Smooth muscle cell (in vitro differentiated cells): ENCODE measurements around the gene HINFP. TPM values are rescaled to one million over a fixed set of nuclear protein-coding genes. Genes with fewer than 3 reads are reported as not detected.
A peak's percentile ranks its signal among the peaks of the same experiment; 100 is the strongest.

ENCODE experiments used
- DNase-seq: peaks from one replicate; lab custom pipeline; 2025; ENCODE audit not compliant: unreplicated experiment; lab: John Stamatoyannopoulos, UW
- H2AFZ ChIP-seq: fragments of 200-600 bp; sonication (generic); 2 replicates; pipeline ENCODE4 v1.6.0; 2016; ENCODE audit warnings: antibody characterized with exemption, low read depth, mild to moderate bottlenecking
- H3F3A ChIP-seq: fragments of 200-600 bp; sonication (generic); 2 replicates; pipeline ENCODE4 v1.6.0; 2017; ENCODE audit warnings: antibody characterized with exemption, low read depth
- H3K27ac ChIP-seq: fragments of 200-600 bp; sonication (generic); 2 replicates; pipeline ENCODE4 v1.5.1; 2016; ENCODE audit warnings: low read depth, mild to moderate bottlenecking
- H3K27me3 ChIP-seq: fragments of 200-600 bp; sonication (generic); 2 replicates; pipeline ENCODE4 v1.6.1; 2016; ENCODE audit warnings: low read depth, mild to moderate bottlenecking
- H3K36me3 ChIP-seq: fragments of 200-600 bp; sonication (generic); 2 replicates; pipeline ENCODE4 v1.5.1; 2016; ENCODE audit warnings: low read depth
- H3K4me1 ChIP-seq: fragments of 200-600 bp; sonication (generic); 2 replicates; pipeline ENCODE4 v1.5.1; 2016; ENCODE audit warnings: low read depth
- H3K4me2 ChIP-seq: fragments of 200-600 bp; sonication (generic); 2 replicates; pipeline ENCODE4 v1.6.0; 2016; ENCODE audit warnings: mild to moderate bottlenecking
- H3K4me3 ChIP-seq: fragments of 200-600 bp; sonication (generic); 2 replicates; pipeline ENCODE4 v1.5.1; 2016; ENCODE audit warnings: mild to moderate bottlenecking
- H3K79me2 ChIP-seq: fragments of 200-600 bp; sonication (generic); 2 replicates; pipeline ENCODE4 v1.6.0; 2016; ENCODE audit warnings: low read depth, mild to moderate bottlenecking
- H3K9ac ChIP-seq: fragments of 200-600 bp; sonication (generic); 2 replicates; pipeline ENCODE4 v1.6.0; 2016; ENCODE audit warnings: low read depth
- H3K9me3 ChIP-seq: fragments of 200-600 bp; sonication (generic); replicated peaks from 2 replicates; pipeline ENCODE4 v1.5.1; 2016; ENCODE audit warnings: low read depth
- H4K20me1 ChIP-seq: fragments of 200-600 bp; sonication (generic); 2 replicates; pipeline ENCODE4 v1.6.0; 2016; ENCODE audit warnings: low read depth
- WGBS: methylation state at CpG from one replicate; pipeline ENCODE4 v1.1.7; 2016; ENCODE audit warnings: low lambda C conversion rate; 5-methylcytosine and 5-hydroxymethylcytosine counted together
- polyA plus RNA-seq: library from polyadenylated mRNA; unstranded; fragments of >200 nt; fragmentation: Nextera tagmentation; extraction: Ambion mirVana; gene quantifications from 2 replicates; pipeline ENCODE4 v1.2.1, GENCODE V29; 2016
- total RNA-seq: library from RNA; depleted of rRNA; stranded (reverse); fragments of >200 nt; gene quantifications from 2 replicates; pipeline ENCODE4 v1.2.3, GENCODE V29; 2014
- TF ChIP-seq, protein P1 (sequence below): fragments of 200-600 bp; sonication (generic); IDR thresholded peaks from 2 replicates; pipeline ENCODE4 v1.5.1; 2017; ENCODE audit warnings: borderline replicate concordance, mild to moderate bottlenecking, antibody characterized with exemption; ENCODE audit not compliant: insufficient read depth, poor library complexity, severe bottlenecking

Gene HINFP
- total and polyA plus RNA-seq, 2 experiments from 2014 or later, result 15.6 to 17.3 TPM

DNA sequence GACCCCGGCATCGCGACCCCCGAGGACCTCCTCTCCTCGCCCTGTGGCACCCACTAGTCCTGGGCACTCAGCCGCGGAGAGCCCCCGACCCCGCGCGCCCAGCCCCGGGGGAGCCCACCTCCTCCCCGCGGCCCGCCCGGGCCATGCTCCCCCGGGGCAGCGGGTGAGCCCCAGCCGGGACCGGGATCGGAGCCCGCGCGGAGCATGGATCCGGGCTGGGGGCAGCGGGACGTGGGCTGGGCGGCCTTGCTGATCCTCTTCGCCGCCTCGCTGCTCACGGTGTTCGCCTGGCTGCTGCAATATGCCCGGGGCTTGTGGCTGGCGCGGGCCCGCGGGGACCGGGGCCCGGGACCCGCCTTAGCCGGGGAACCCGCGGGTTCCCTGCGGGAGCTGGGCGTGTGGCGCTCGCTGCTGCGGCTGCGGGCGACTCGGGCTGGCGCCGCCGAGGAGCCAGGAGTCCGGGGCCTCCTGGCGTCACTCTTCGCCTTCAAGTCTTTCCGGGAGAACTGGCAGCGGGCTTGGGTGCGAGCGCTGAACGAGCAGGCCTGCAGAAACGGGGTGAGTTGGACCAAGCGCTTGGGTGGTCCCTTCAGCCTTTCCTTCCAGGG lies 13.7 kb upstream of the HINFP start:
- Histone ChIP-seq H3F3A (peaks cover 9% of the 10 kb centered on the region), H3K27ac (no peak overlapping the region), H3K27me3 (no peaks in the 10 kb centered on the region), H3K9ac (peak overlapping the region; percentile 87), H3K36me3 (no peaks in the 10 kb centered on the region), H2AFZ (peak overlapping the region; percentile 88), H3K4me2 (peak overlapping the region; percentile 95), H4K20me1 (peaks cover 8% of the 10 kb centered on the region), H3K79me2 (no peaks in the 10 kb centered on the region), H3K9me3 (no peaks in the 10 kb centered on the region), H3K4me3 (peak overlapping the region; percentile 85), H3K4me1 (peaks cover 14% of the 10 kb centered on the region)
- under 1% methylated on average over 41 of the region's 65 CpGs for WGBS
- DNase-seq, result no peak
- TF ChIP-seq, protein P1, sequence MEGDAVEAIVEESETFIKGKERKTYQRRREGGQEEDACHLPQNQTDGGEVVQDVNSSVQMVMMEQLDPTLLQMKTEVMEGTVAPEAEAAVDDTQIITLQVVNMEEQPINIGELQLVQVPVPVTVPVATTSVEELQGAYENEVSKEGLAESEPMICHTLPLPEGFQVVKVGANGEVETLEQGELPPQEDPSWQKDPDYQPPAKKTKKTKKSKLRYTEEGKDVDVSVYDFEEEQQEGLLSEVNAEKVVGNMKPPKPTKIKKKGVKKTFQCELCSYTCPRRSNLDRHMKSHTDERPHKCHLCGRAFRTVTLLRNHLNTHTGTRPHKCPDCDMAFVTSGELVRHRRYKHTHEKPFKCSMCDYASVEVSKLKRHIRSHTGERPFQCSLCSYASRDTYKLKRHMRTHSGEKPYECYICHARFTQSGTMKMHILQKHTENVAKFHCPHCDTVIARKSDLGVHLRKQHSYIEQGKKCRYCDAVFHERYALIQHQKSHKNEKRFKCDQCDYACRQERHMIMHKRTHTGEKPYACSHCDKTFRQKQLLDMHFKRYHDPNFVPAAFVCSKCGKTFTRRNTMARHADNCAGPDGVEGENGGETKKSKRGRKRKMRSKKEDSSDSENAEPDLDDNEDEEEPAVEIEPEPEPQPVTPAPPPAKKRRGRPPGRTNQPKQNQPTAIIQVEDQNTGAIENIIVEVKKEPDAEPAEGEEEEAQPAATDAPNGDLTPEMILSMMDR, result no peak

DNA sequence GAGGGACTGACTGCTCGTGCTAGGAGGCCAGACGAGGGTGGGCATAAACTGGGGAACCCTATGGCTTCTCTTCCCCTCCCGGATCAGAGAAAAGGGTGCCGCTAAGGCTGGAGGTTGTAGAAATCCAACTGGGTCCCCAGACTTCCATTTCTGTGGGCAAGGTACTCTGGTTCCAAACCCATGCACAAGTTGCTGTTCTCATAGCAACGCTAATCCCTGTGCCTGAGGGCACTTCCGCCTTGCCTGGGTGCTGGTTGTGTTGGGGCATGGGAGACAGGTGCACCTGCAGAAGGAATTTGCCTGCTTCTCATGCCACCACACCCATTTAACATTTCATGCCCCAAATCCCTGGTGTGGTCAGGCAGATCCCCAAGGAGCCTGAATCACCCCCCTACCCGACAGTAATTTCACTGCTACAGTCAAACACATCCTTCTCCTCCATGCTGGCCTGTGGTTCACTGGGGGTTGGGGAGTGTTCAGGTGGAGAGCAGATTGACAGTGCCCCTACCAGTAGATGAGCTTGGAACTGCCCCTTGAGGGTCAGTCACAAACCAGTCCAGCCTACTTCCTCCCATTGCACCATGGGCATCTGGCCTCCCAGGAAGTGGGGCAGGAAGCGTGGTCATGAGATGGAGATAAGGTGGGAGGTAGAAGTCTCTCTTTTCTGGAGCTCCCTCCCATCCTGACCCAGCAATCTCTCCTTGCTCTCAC lies 13.1 kb upstream of the HINFP start:
- H3K27me3 ChIP-seq, result no peaks in the 10 kb centered on the region

DNA sequence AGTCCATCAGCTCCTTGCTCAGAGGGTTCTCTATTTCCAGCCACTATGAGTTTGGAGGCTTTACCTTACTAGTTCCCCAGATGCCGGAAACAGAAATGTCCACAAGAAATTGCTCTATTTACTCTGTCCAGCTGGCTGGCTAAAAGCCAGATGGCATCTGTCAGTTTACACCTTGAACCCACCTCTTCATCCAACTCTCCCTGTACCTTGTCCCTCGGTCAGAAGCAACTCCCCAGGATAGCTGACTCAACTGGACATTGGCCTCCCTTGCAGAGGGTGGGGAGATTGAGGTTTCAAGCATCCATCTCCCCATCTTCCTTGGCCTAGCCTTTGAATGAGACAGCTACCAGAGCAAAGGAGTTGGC lies 12.5 kb upstream of the HINFP start:
- H3K36me3 ChIP-seq, result no peaks in the 10 kb centered on the region
- H3K79me2 ChIP-seq, result no peaks in the 10 kb centered on the region
- no peaks in the 10 kb centered on the region for H3K9me3 ChIP-seq
- peaks cover under 1% of the 10 kb centered on the region for H3F3A ChIP-seq
- no peak overlapping the region for H3K27ac ChIP-seq
- peak overlapping the region; percentile 95 for H3K4me2 ChIP-seq
- no peaks in the 10 kb centered on the region for H3K27me3 ChIP-seq
- TF ChIP-seq, protein P1, result no peak
- H3K4me3 ChIP-seq, result peak overlapping the region; percentile 85
- no peak overlapping the region for H2AFZ ChIP-seq
- peaks cover 14% of the 10 kb centered on the region for H3K4me1 ChIP-seq
- WGBS, result 97% methylated on average over 2 of the region's 2 CpGs
- no peak overlapping the region for H3K9ac ChIP-seq
- DNase-seq, result no peak
- peaks cover 8% of the 10 kb centered on the region for H4K20me1 ChIP-seq

More for the DNA sequence above, 13.1 kb upstream of the HINFP start:
- Histone ChIP-seq H4K20me1 (peaks cover 8% of the 10 kb centered on the region), H3K4me3 (peak overlapping the region; percentile 85), H3K4me1 (peaks cover 14% of the 10 kb centered on the region), H3K9me3 (no peaks in the 10 kb centered on the region), H2AFZ (peak overlapping the region; percentile 88), H3F3A (peaks cover 6% of the 10 kb centered on the region), H3K9ac (peak overlapping the region; percentile 87), H3K79me2 (no peaks in the 10 kb centered on the region), H3K36me3 (no peaks in the 10 kb centered on the region), H3K4me2 (peak overlapping the region; percentile 95), H3K27ac (no peak overlapping the region)
- 28% methylated on average over 8 of the region's 8 CpGs for WGBS
- no peak for DNase-seq
- TF ChIP-seq, protein P1, result no peak
